GM19455 (cell line): ENCODE data around the gene ZNF823.

Experiments
- ATAC-seq: cut with Tn5 transposase; IDR thresholded peaks from one replicate; pipeline ENCODE4 v1.9.1; 2021; ENCODE audit not compliant: unreplicated experiment

The ZNF823 gene

DNA sequence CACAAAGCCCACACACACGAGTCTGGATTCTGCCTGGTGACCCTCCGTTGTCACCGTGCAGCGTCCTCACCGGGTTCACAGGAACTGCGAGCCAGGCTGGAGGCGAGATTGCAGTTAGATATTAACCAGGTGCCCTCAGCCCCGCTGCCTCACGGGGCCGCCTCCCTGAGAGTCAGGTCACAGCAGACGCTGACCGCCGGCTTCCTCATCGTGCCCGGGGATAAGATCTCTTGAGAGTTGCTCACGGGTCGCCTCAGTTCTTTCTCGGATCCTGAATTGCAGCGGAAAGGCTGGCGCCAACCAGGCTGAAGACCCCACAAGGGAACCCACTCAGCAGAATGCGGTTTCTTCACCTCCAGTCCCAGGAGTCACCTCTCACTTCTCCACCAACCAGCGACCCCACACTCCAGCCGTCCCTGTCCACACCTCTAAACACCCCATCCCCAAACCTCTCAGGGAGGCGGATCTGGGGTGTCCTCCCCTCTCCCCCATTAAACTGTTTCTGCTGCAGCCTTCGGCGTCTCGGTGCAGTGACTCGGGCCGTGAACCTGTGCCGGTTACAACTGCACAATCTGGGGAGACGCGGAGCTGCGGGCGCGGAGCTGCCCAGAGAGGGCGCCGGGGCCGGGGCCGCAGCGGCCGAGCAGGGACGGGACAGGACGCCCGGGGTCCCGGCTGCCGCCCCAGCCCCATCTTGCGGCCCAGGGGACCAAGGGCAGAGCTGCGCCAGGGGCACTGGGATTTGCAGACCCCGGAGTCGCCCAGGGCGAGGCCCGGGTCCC is 591 bp downstream of the ZNF823 start:
- peak; percentile 41 for ATAC-seq

DNA sequence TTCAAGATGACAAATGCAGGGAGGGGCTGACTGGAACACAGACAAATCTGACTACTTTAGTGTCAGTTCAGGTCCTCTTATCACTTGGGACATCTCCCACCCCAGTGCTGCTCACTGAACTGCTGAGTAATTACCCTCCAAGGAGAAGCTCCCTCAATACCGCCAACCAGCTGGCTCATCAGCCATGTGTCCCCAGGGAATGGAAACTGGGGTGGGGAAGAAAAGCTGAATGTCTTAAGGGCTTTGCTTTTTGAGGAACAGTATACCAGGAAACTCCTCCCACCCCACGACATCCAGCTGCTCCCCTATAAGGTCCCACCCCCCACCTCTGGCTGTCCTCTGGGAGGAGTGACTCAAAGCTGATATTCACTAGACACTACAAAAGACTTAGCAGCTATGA is 2.0 kb downstream of the ZNF823 start:
- no peak for ATAC-seq

DNA sequence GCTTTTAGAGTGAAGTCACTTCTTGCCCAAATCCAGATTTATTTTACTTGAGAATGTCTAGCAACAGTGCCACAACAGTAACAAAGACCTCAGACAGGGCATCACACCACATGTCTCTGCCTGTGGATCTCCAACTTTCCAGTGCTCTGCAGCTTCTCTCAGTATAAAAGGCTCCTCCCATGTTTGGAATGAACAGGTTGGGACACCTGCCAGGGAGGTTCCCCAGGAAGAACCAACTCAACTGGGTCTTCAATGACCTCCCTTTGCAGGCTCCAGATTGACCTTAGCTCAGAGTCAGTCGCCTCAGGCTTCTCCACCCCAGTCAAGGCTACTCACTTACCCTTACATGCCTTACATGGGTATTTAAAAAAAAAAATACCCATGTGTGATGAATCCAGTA is 3.4 kb downstream of the ZNF823 start:
- no peak for ATAC-seq

DNA sequence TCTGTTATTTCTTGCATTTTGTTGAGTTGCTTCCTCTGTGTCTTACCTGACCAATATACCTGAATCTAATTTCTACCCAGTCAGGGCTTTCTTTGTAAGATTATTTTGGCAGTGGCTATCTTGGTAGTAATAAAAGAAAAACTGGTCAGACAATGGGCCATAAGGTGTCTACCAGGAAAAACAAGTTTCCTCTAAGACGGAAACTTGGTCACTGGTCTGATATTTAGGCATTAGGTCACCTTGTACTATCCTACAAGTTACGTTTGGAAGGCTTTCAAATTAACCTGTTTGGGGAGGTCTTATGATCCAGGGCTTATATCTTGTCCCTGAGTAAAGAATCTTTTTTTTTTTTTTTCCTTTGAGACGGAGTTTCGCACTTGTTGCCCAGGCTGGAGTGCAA is 9.2 kb downstream of the ZNF823 start:
- ATAC-seq, result no peak

DNA sequence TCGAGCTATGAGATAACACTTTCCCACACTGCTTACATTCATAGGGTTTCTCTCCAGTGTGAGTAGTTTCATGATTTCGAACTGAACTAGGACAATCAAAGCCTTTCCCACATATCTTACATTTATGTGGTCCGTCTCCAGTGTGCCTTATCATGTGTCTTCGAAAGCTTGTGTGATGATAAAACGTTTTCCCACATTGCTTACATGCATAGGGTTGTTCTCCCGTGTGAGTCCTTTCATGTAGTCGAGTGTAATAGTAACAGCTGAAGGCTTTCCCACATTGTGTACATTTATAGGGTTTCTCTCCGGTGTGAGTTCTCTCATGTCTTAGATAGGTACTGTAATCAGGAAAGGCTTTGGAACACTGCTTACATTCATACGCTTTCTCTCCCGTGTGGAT is 16.3 kb downstream of the ZNF823 start:
- no peak for ATAC-seq

DNA sequence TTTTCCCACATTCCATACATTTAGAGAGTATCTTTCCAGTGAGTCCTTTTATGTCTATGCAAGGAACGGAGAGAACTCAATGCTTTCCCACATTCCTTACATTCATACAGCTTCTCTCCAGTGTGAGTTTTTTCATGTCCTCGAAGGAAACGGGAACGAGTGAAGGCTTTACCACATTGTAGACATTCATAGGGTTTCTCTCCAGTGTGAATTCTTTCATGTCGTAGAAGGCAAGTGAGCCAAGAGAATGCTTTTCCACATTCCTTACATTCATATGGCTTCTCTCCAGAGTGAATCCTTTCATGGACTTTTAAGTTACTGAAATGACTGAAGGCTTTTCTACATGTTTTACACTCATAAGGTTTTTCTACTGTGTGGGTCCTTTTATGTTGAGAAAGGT is 17.1 kb downstream of the ZNF823 start:
- no peak for ATAC-seq

DNA sequence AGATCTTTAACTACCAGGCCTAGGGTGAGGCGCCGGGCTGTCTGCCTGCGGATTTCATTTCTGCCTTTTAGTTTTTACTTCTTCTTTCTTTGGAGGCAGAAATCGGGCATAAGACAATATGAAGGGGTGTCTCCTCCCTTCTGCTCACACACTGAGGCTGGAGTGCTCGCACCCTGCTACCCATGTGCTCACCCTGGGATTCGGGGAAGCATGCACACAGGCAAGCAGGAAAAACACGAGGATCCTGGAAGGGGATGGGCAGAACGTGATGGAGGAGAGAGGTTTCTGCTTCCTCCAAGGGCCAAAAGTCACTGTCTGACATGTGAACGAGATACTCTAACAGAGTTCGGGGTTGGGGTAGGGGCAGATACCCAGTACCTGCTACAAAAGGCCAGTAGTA is 28.4 kb downstream of the ZNF823 start:
- ATAC-seq, result no peak

DNA sequence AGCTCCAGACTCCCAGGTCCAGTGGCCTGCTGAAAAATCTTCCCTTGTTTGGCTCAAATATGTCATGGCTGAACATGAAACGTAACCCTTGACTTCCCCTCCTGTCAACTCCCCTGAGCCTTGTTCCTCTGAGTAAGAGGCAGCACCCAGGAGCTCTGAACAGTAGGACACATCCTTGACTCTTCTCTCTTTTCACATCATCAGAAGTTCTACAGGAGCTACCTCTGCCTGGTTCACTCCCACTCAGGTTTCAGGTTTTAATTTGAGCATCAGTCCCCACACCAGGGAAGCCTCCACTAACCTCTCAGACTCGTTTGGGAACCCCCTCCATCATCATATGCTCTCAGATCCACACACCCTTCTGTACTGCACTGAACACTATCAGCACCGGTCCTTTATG is 30.3 kb downstream of the ZNF823 start:
- no peak for ATAC-seq

DNA sequence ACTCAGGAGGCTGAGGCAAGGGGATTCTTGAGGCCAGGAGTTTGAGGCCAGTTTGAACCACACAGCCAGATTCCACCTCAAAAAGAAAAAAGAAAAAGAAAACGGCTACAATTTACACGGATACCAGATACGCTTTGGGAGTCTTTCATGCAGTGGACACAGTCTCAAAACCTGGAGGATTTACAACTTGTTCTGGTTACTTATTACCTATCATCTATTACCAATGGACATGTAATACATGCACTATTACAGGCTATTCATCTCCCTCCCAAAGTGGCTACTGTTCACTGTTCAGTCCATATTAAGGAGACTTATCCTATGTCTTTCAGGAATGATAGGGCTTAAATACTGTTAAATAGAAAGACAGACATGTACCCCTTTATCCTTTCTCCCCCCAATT is 33.3 kb downstream of the ZNF823 start:
- ATAC-seq, result no peak

DNA sequence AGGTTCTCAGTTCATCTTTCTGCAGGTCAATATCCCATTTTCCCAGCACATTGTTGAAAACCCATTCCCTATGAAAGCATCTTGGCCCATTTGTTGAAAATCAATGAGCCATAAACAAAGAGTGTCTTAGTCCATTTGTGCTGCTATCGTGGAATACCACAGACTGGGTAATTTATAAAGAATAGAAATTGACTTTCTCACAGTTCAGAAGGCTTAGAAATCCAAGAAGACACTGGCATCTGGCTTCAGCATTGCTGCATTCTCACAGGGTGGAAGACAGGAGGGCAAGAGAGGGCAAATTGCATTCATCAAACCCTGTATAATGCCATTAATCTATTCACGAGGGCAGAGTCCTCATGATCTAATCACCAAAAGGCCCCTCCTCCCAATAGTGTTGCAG is 34.1 kb downstream of the ZNF823 start:
- no peak for ATAC-seq

DNA sequence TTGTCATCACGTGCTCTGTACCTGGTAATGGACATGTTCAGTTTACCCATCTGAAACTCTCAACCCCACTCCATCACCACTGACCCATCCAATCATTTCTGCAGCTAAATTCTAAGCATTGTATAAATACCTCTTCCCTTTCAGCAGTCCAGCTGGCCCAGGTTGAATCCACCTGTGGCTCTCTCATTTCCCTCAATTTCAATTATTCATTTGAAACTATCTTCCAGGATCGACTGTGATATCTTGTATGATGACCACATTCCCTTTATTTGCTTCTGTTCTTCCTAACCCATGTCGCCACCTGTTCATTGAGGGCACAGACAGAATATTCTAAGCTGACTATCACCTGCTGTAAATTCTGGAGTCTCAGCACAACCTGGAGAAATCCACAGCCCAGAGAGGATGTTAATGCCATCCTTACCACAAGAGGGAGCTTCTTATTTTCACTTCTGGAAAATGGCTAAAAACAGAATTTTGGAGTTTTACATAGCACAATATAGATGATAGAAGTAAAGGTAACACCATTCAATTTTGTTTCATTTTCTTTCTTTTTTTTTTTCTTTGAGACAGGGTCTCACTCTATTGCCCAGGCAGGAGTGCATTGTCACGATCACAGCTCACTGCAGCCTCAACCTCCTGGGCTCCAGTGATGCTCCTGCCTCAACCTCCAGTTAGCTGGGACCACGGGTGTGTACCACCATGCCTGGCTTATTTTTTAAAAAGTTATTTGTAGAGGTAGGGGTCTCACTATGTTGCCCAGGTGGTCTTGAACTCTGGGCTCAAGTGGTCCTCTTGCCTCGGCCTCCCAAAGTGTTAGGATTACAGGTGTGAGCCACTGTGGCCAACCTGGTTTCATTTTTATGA is 38.6 kb downstream of the ZNF823 start:
- no peak for ATAC-seq

DNA sequence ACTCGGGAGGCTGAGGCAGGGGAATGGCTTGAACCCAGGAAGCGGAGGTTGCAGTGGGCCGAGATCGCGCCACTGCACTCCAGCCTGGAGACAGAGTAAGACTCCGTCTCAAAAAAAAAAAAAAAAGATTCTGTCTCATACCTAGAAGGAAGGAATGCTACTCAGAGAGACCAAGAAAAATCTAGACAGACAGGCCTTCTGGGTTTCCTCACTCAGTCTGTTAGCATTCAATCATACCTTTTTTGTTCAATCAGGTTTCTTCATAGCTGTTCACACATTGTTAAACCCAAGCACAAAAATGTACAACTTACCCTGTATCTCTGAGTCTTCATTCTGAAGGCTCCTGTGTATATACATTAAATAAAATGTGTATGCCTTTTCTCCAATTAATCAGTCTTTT is 40.5 kb downstream of the ZNF823 start:
- ATAC-seq, result no peak

DNA sequence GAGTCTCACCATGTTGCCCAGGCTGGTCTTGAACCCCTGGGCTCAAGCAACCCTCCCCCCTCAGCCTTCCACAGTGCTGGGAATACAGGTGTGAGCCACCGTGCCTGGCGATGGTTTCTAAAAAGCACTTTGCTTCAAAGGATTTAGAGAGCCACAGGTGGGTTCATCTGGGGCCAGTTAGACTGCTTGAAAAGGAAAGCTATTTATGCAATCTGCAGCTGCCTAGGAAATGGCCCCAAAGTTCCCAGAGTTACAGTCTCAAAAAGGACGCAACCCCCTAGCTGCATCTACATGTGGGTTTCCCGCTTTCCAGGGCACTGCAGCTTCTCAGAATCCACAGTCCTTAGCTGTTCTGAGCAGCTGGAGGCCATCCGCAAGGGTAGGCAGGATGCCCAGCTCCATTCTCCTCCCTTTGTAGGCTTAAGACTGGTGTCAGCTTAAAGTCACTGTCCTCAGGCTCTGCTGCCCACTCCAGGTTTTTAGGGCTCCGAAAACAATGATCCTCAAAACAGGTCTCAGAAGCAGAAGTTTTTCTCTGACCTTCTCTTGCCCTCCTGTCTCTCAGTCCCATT is 41.4 kb downstream of the ZNF823 start:
- no peak for ATAC-seq

DNA sequence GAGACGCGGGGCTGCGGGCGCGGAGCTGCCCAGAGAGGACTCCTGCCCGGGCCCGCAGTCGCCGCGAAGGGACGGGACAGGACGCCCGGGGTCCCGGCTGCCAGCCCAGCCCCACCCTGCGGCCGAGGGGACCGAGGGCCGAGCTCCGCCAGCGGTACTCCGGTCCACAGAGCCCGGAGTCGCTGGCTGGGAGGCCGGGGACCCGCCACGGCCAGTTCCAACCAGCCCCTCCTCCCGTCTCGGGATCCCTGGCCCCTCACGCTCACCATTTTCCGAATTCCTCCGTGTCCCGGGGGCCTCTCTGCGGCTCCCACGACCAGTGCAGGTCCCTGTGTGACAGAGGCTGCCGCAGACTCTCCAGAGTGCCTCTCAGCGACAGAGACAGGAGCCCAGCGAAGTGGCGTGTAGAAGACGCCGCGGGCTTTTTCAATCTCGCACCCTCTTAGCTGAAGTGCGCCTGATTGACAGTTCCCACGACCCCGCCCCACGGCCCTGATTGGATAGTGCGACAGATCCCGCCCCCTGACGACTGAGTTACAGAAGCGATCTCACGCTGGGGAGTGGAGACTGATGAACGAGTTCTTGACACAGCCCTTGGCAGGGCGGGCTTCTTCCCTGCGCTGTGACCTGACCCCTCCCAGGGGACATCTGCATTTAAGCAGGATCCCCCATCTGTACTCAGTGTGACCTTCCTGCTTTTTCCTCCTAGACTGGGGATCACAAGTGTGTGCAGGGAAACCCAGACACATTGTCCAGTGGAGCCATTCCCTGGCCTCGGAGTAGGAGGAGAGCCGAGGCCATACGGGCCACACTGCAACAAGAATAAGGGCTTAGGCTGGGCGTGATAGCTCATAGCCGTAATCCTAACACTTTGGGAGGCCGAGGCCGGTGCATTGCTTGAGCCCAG is 44.0 kb downstream of the ZNF823 start:
- ATAC-seq, result peak; percentile 82

DNA sequence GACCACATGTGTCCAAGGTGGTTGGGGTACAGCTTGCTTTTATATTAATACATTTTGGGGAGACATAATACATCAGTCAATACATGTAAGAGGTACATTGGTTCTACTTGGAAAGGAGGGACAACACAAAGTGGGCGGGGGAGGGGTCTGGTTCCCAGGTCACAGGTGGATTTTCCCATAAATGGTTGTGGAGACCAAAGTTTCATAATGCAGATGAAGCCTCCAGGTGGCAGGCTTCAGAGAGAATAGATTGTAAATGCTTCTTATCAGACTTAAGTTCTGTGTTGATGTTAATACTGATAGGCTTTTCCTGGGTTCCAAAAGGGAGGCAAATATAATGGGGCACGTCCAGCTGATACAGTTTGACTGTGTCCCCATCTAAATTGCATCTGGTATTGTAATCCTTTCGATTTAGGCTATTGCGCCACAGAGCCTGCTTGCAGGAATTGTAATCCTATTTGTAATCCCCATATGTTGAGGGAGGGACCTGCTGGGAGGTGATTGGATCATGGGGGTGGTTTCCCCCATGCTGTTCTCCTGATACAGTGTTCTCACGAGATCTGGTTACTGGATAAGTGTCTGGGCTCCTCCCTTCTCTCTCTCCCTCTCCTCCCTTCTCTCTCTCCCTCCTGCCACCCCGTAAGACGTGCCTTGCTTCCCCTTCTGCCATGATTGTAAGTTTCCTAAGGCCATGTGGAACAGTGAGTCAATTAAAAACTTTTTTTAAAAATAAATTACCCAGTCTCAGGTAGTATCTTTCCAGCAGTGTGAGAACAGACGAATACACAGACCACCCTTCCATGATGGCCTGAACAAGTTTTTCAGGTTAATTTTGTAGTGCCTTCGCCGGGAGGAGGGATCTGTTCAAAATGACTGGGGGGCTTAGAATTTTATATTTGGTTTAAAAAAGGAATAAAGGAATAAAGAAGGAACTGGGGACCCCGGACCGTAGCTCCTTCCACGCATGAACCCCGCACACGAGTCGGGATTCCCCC is 44.9 kb downstream of the ZNF823 start:
- no peak for ATAC-seq

DNA sequence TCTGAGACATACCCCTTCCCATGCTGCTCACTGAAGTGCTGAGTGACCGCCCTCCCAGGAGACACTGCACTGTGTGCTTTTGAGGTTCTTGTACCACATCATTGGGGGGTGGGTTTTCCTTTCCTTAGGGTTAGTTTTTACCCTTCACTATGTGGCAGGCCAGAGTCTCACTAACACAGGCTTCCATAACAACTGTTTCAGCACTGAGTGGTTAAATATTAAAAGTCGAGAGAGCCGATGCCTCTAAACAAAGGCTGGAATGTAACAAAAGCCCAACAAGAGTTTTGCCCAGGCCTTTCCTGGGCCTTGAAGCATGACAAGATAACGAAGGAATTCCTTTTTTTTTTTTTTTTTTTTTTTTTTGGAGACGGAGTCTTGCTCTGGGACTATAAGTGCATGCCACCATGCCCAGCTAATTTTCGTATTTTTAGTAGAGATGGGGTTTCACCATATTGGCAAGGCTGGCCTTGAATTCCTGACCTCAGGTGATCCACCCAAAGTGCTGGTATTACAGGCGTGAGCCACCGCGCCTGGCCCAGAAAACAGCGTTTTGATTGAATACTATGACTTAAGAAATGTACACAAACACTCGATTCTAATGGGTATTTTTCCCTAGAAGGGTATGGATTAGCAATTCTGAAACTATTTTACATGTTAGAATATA is 46.5 kb downstream of the ZNF823 start:
- ATAC-seq, result no peak

DNA sequence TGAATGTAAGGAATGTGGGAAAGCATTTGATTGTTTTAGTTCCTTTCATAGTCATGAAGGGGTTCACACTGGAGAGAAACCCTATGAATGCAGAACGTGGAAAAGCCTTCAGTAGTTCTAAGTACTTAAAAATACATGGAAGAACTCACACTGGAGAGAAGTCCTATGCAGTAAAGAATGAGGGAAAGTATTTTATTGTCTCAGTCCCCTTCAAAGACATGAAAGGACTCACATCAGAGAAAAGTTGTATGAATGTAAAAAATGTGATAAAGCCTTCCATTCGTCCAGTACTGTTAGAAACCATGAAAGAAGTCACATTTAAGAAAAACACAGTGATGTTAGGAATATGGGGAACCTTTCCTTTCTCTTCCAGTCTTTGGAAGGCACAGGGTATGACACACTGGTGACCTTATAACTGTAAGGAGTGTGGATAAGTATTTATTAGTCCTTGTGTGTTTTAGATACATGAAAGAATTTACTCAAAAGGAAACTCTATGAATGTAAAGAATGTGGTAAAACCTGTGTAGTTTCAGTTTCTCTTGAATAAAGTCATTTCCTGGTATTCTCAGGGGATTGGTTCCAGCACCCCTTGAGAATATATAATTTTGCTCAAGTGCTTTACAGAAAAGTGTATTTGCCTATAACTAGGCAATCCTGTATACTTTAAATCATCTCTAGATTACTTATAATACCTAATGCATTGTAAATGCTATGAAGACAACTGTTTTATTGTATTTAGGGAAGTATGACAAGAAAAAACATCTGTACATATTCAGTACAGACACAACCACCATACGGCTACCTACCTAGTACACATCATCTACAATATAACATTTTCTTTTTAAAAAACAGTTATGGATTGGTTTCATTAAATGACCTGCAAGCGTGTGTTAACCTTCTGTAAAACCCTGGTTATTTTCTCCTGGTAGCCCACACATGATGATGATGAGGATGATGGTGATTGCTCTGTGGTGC is 52.8 kb downstream of the ZNF823 start:
- no peak for ATAC-seq
